ENCODE measurements around the gene IQCB1.
"Not testable (repeated sequence)": the region's sequence is repeated elsewhere in the genome, so short reads cannot be mapped to it uniquely, and the experiment has no call there.

IQCB1 gene

GRCh38 chr3:121800906-121801305, 34.0 kb downstream of the IQCB1 start:
- FAIRE-seq: no peak

GRCh38 chr3:121796970-121797369, 37.9 kb downstream of the IQCB1 start:
- peak; percentile 36 for FAIRE-seq

- FAIRE-seq: no peak
These were observed 40.4 kb downstream of the IQCB1 start for GRCh38 chr3:121794264-121794983.

GRCh38 chr3:121793078-121793477, 41.8 kb downstream of the IQCB1 start:
- FAIRE-seq: no peak

GRCh38 chr3:121786485-121786884, 48.4 kb downstream of the IQCB1 start:
- FAIRE-seq: no peak

GRCh38 chr3:121782784-121783183, 52.1 kb downstream of the IQCB1 start:
- FAIRE-seq: not testable (repeated sequence)

GRCh38 chr3:121781611-121782010, 53.2 kb downstream of the IQCB1 start:
- FAIRE-seq: no peak

GRCh38 chr3:121775095-121775494, 59.8 kb downstream of the IQCB1 start:
- not testable (repeated sequence) for FAIRE-seq

- FAIRE-seq: no peak
These were observed 65.6 kb downstream of the IQCB1 start for GRCh38 chr3:121769246-121769645.

GRCh38 chr3:121768452-121768851, 66.4 kb downstream of the IQCB1 start:
- no peak for FAIRE-seq

GRCh38 chr3:121759541-121760202, 75.2 kb downstream of the IQCB1 start:
- no peak for FAIRE-seq

- FAIRE-seq: no peak
These were observed 76.0 kb downstream of the IQCB1 start for GRCh38 chr3:121758727-121759450.

- FAIRE-seq: no peak
These were observed 76.9 kb downstream of the IQCB1 start for GRCh38 chr3:121757812-121758545.

- FAIRE-seq: no peak
These were observed 77.6 kb downstream of the IQCB1 start for GRCh38 chr3:121757087-121757811.

- FAIRE-seq: no peak
These were observed 82.1 kb downstream of the IQCB1 start for GRCh38 chr3:121752772-121753171.

- no peak for FAIRE-seq
These were observed 82.6 kb downstream of the IQCB1 start for GRCh38 chr3:121752261-121752660.

- no peak for FAIRE-seq
These were observed 84.8 kb downstream of the IQCB1 start for GRCh38 chr3:121750087-121750415.

GRCh38 chr3:121749276-121750086, 85.4 kb downstream of the IQCB1 start, which contains the start of gene GOLGB1:
GOLGB1 (minus strand) TSS chr3:121749741; CDS start chr3:121730971, 18,770 bp downstream.
- peak; percentile 100 for FAIRE-seq

GRCh38 chr3:121748680-121749275, 86.1 kb downstream of the IQCB1 start:
- FAIRE-seq: no peak

- no peak for FAIRE-seq
These were observed 86.9 kb downstream of the IQCB1 start for GRCh38 chr3:121747976-121748375.

- FAIRE-seq: not testable (repeated sequence)
These were observed 91.8 kb downstream of the IQCB1 start for GRCh38 chr3:121743106-121743505.

All from islet of Langerhans (tissue), 1 donor.